ENCODE measurements around the gene PHYHD1.

GRCh38 chr9:128901379-128901778 is 19.4 kb upstream of the PHYHD1 start:
- no peak for TF ChIP-seq CTCF (conservative IDR thresholded peaks at IDR 0.05; ENCODE audit: low read depth, low read length)
- no peak for TF ChIP-seq EZH2phosphoT487 (IDR thresholded peaks at IDR 0.05; ENCODE audit: borderline replicate concordance, low read length)
- no peak for TF ChIP-seq EZH2 (IDR thresholded peaks at IDR 0.05; ENCODE audit: low read length, unreplicated experiment)
